GM12891 (cell line): ENCODE data around the gene NDUFA13.

Source experiments
- DNase-seq: peaks from one replicate; pipeline ENCODE4 v3.0.0; 2011; ENCODE audit warnings: low spot score; ENCODE audit not compliant: insufficient read length
- FAIRE-seq: peaks from 2 replicates; lab custom pipeline; 2011; peaks lifted over from hg19 to GRCh38; lab: Jason Lieb, UNC
- PAX5 ChIP-seq: IDR thresholded peaks from 2 replicates; pipeline ENCODE4 v1.6.1; 2011; ENCODE audit warnings: low read length, moderate library complexity, mild to moderate bottlenecking; ENCODE audit not compliant: insufficient read depth, severe bottlenecking
- POLR2A ChIP-seq: IDR thresholded peaks from 2 replicates; pipeline ENCODE4 v1.6.1; 2011; ENCODE audit warnings: low read depth, low read length, control low read depth
- POLR2AphosphoS5 ChIP-seq: IDR thresholded peaks from 2 replicates; pipeline ENCODE4 v1.6.1; 2011; ENCODE audit warnings: low read depth, low read length, control low read depth
- POU2F2 ChIP-seq: IDR thresholded peaks from 2 replicates; pipeline ENCODE4 v1.6.1; 2011; ENCODE audit warnings: low read depth, mild to moderate bottlenecking, control low read depth, low read length, moderate library complexity
- SPI1 ChIP-seq: IDR thresholded peaks from 2 replicates; pipeline ENCODE4 v1.6.1; 2011; ENCODE audit warnings: low read depth, low read length, control low read depth
- TAF1 ChIP-seq: IDR thresholded peaks from 2 replicates; pipeline ENCODE4 v1.6.1; 2011; ENCODE audit warnings: low read depth, low read length, control low read depth

NDUFA13 gene

DNA sequence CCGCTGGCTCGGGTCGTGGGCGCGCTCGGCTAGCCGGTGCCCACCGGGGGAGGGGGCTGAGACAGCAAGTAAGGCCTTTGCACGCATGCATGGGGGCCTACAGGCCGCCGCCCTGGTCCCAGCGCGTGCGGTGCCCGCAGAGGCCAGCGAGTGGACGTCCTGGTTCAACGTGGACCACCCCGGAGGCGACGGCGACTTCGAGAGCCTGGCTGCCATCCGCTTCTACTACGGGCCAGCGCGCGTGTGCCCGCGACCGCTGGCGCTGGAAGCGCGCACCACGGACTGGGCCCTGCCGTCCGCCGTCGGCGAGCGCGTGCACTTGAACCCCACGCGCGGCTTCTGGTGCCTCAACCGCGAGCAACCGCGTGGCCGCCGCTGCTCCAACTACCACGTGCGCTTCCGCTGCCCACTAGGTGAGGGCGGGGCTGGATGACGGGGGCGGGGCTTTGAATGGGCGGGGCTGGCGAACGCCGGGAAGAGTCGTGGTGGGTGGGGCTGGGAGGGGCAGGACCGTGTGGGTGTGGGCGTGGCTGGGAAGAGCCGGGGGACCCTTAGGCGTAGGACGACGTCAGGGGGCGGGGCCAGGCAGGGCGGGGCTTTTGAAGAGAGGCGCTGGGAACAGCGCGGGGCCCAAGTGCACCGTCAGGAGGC lies 24.2 kb downstream of the NDUFA13 start:
- DNase-seq, result no peak
- TF ChIP-seq PAX5, result no peak
- no peak for TF ChIP-seq POU2F2
- TF ChIP-seq TAF1, result no peak
- TF ChIP-seq POLR2AphosphoS5, result no peak
- no peak for FAIRE-seq

DNA sequence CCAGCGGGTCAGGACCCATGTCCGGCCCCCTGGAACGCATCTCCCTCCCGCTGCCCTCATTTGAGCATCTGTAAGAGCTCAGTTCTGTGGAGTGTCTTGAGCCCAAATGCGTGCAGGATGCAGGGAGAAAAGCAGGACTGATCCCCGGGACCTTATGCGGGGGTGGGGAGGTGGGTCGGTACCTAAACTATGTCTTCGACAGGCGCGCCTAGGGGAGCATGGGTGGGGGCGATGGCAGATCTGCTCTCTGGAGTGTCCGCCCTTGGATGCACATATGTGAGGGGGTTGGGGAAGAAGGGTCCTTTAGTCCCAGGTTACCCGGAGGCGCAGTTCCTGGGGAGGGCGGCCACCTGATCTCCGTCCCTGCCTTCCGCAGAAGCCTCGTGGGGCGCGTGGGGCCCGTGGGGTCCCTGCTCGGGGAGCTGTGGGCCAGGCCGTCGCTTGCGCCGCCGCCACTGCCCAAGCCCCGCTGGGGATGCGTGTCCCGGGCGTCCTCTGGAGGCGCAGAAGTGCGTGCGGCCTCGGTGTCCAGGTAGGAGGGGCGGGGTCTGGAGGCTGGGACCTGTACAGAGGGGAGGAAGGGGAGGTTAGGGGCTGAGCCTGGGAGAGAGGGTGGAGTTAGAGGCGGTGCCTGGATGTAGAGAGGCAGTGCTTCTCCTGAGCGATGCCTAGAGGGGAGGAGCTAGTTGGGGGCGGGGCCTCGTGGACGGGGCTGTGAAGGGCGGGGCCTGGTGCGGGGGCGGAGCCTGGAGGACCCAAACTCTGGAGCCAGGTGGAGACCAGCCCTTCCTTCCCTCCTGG lies 24.9 kb downstream of the NDUFA13 start:
- DNase-seq (peak; percentile 69), FAIRE-seq (no peak)
- TF ChIP-seq POLR2A, result no peak
- TF ChIP-seq PAX5, result no peak
- TF ChIP-seq TAF1, result no peak
- no peak for TF ChIP-seq POU2F2
- TF ChIP-seq POLR2AphosphoS5, result no peak
- TF ChIP-seq SPI1, result no peak

DNA sequence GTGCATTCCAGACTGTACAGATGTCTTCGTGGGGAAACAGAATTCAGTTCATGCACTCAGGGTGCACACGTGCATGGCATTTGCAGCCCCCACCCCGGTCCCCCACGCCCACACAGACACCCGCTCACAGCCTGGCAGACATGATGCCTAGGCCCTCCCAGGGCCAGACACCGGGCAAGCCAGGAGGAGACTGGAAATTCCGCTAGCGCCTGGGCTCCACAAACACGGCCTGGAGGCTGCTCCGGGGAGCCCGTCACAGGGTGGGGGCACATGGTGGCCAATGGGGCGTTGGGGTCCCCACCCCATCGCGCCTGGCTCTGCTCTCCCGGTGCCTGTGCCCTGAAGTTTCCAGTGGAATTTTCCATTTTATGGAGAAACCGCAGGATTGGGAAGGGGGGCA lies 25.6 kb downstream of the NDUFA13 start:
- TF ChIP-seq POU2F2 (no peak), PAX5 (no peak), SPI1 (no peak), POLR2A (no peak), POLR2AphosphoS5 (no peak), TAF1 (no peak)
- DNase-seq (no peak), FAIRE-seq (no peak)

DNA sequence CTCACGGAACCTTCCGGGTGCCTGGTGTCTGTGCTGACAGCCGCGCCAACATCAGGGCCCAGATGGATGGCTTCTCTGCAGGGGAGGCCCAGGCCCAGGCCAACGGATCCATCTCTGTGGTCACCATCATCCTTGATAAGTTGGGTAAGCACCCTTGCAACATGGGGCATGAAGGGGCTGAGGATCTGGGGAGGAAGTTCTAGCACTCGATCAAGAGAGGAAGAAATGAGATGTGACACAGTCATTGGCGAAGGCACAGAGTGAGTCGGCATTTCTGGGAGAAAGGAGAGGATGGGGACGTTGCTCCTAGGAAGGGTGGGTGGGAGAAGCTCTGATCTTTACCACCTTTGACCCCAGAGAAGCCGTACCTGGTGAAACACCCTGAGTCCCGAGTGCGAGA lies 26.5 kb downstream of the NDUFA13 start:
- TF ChIP-seq SPI1 (no peak), PAX5 (no peak), POU2F2 (no peak), TAF1 (no peak), POLR2A (no peak), POLR2AphosphoS5 (no peak)
- FAIRE-seq, result no peak
- DNase-seq, result no peak

DNA sequence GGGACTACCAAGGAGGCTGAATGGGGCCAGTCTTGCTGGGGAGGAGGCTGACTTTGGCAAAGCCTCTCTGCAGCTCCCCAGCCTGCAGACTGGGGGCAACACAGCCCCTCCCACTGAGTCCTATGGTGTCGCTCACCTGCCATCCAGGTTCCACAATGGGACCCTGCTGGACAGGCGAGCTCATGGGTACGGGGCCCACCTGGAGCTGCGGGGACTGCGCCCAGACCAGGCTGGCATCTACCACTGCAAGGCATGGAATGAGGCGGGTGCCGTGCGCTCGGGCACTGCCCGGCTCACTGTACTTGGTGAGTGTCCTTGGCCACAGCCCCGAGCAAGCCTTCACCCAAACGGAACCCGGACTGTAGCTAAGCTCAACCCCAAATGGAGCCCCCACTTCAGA lies 27.1 kb downstream of the NDUFA13 start:
- FAIRE-seq (no peak), DNase-seq (no peak)
- TF ChIP-seq POLR2A (no peak), POLR2AphosphoS5 (no peak), POU2F2 (no peak), SPI1 (no peak), TAF1 (no peak), PAX5 (no peak)

DNA sequence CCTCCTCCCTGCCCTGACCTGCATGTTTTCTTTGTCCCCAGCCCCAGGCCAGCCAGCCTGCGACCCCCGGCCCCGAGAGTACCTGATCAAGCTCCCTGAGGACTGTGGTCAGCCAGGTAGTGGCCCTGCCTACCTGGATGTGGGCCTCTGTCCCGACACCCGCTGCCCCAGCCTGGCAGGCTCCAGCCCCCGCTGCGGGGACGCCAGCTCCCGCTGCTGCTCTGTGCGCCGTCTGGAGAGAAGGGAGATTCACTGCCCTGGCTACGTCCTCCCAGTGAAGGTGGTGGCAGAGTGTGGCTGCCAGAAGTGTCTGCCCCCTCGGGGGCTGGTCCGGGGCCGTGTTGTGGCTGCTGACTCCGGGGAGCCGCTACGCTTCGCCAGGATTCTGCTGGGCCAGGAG lies 27.6 kb downstream of the NDUFA13 start:
- TF ChIP-seq POLR2A (no peak), PAX5 (no peak)
- FAIRE-seq (no peak), DNase-seq (no peak)

DNA sequence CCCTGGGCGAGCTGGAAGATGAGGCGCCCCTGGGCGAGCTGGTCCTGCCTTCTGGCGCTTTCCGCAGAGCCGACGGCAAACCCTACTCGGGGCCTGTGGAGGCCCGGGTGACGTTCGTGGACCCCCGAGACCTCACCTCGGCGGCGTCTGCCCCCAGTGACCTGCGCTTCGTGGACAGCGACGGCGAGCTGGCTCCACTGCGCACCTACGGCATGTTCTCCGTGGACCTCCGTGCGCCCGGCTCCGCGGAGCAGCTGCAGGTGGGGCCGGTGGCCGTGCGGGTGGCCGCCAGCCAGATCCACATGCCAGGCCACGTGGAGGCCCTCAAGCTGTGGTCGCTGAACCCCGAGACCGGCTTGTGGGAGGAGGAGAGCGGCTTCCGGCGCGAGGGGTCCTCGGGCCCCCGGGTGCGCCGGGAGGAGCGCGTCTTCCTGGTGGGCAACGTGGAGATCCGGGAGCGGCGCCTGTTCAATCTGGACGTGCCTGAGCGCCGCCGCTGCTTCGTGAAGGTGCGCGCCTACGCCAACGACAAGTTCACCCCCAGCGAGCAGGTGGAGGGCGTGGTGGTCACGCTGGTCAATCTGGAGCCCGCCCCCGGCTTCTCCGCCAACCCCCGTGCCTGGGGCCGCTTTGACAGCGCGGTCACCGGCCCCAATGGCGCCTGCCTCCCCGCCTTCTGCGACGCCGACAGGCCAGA lies 28.4 kb downstream of the NDUFA13 start:
- DNase-seq (no peak), FAIRE-seq (no peak)
- TF ChIP-seq POLR2AphosphoS5, result no peak
- no peak for TF ChIP-seq TAF1
- TF ChIP-seq PAX5, result no peak
- no peak for TF ChIP-seq POLR2A
- no peak for TF ChIP-seq SPI1
- TF ChIP-seq POU2F2, result no peak

DNA sequence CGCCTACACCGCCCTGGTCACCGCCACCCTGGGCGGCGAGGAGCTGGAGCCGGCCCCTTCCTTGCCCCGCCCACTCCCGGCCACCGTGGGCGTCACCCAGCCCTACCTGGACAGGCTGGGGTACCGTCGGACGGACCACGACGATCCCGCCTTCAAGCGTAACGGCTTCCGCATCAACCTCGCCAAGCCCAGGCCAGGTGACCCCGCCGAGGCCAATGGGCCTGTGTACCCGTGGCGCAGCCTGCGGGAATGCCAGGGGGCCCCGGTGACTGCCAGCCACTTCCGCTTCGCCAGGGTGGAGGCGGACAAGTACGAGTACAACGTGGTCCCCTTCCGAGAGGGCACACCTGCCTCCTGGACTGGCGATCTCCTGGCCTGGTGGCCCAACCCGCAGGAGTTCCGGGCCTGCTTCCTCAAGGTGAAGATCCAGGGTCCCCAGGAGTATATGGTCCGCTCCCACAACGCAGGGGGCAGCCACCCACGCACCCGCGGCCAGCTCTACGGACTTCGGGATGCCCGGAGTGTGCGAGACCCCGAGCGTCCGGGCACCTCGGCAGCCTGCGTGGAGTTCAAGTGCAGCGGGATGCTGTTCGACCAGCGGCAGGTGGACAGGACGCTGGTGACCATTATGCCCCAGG lies 29.0 kb downstream of the NDUFA13 start:
- DNase-seq (no peak), FAIRE-seq (no peak)
- TF ChIP-seq POLR2AphosphoS5, result no peak
- TF ChIP-seq SPI1, result no peak
- TF ChIP-seq POU2F2, result no peak
- no peak for TF ChIP-seq TAF1

DNA sequence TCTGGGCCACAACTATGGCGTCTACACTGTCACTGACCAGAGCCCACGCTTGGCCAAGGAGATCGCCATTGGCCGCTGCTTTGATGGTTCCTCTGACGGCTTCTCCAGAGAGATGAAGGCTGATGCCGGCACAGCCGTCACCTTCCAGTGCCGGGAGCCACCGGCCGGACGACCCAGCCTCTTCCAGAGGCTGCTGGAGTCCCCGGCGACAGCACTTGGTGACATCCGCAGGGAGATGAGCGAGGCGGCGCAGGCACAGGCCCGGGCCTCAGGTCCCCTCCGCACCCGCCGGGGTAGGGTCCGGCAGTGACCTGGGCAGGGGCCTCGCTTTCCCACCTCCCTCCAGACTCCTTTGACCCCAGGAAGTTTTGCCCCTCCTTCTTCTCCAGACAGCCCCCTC lies 29.7 kb downstream of the NDUFA13 start:
- TF ChIP-seq POU2F2 (no peak), SPI1 (no peak), TAF1 (no peak), POLR2A (no peak), POLR2AphosphoS5 (no peak), PAX5 (no peak)
- no peak for DNase-seq
- FAIRE-seq, result no peak
